ENCODE data around the gene TCOF1.

GRCh38 chr5:150349681-150350275 is 7.7 kb upstream of the TCOF1 start:
- TF ChIP-seq GATA2 (IDR thresholded peaks at IDR 0.05; ENCODE audit: low read depth, low read length): no peak
- no peak for TF ChIP-seq GATA3 (IDR thresholded peaks at IDR 0.05; ENCODE audit: low read depth, low read length)
